ENCODE data around the gene GLB1L3.

GRCh38 chr11:134253188-134253993 lies 22.8 kb upstream of the GLB1L3 start, which contains the start of the genes ACAD8 and THYN1:
- TF ChIP-seq, protein P1, sequence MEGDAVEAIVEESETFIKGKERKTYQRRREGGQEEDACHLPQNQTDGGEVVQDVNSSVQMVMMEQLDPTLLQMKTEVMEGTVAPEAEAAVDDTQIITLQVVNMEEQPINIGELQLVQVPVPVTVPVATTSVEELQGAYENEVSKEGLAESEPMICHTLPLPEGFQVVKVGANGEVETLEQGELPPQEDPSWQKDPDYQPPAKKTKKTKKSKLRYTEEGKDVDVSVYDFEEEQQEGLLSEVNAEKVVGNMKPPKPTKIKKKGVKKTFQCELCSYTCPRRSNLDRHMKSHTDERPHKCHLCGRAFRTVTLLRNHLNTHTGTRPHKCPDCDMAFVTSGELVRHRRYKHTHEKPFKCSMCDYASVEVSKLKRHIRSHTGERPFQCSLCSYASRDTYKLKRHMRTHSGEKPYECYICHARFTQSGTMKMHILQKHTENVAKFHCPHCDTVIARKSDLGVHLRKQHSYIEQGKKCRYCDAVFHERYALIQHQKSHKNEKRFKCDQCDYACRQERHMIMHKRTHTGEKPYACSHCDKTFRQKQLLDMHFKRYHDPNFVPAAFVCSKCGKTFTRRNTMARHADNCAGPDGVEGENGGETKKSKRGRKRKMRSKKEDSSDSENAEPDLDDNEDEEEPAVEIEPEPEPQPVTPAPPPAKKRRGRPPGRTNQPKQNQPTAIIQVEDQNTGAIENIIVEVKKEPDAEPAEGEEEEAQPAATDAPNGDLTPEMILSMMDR (conservative IDR thresholded peaks at IDR 0.05; ENCODE audit: low read depth, low read length) = no peak
- no peak for TF ChIP-seq EZH2 (IDR thresholded peaks at IDR 0.05; ENCODE audit: borderline replicate concordance, low read depth, low read length, poor library complexity, severe bottlenecking)
